HFFc6 (cell line): Measurements from ENCODE around the gene COPE. TPM values are rescaled to one million over a fixed set of nuclear protein-coding genes. Genes with fewer than 3 reads are reported as not detected.
"Not testable (repeated sequence)": the region's sequence is repeated elsewhere in the genome, so short reads cannot be mapped to it uniquely, and the experiment has no call there.

Source experiments
- DNase-seq: peaks from one replicate; pipeline ENCODE4 v3.0.0-alpha.2; 2018
- H3K27ac Mint-ChIP-seq: 2 replicates; pipeline ENCODE4 v1.8.0; 2020; ENCODE audit warnings: mild to moderate bottlenecking, mixed read lengths
- H3K27me3 Mint-ChIP-seq: 2 replicates; pipeline ENCODE4 v1.8.0; 2021; ENCODE audit warnings: mild to moderate bottlenecking, moderate library complexity, mixed read lengths; ENCODE audit not compliant: insufficient read depth
- H3K36me3 Mint-ChIP-seq: 2 replicates; pipeline ENCODE4 v1.8.0; 2021; ENCODE audit warnings: low read depth, mixed read lengths
- H3K4me1 Mint-ChIP-seq: 2 replicates; pipeline ENCODE4 v1.8.0; 2020; ENCODE audit warnings: low read depth, mixed read lengths
- H3K4me3 Mint-ChIP-seq: 2 replicates; pipeline ENCODE4 v1.8.0; 2020; ENCODE audit warnings: mild to moderate bottlenecking, moderate library complexity, mixed read lengths
- H3K9me3 Mint-ChIP-seq: 2 replicates; pipeline ENCODE4 v1.8.0; 2020; ENCODE audit warnings: mild to moderate bottlenecking, mixed read lengths
- total RNA-seq, 6 experiments: library from RNA; stranded (reverse); fragmentation: NEBNext Ultra II Directional; extraction: Animal tissue kit (Norgen Biotek cat#: 25700); gene quantifications; 2 replicates in 1 of 6; 3 replicates in 5 of 6; pipeline ENCODE4 v1.2.3, GENCODE V29; 2021
- TF ChIP-seq, protein P1 (sequence below): fragments of 200-600 bp; sonication (generic); IDR thresholded peaks from 2 replicates; pipeline ENCODE4 v1.5.0; 2021; ENCODE audit warnings: antibody characterized with exemption, mild to moderate bottlenecking

Gene COPE
- total RNA-seq, 6 experiments from 2014 or later: 268 to 315 (median 286) TPM

DNA sequence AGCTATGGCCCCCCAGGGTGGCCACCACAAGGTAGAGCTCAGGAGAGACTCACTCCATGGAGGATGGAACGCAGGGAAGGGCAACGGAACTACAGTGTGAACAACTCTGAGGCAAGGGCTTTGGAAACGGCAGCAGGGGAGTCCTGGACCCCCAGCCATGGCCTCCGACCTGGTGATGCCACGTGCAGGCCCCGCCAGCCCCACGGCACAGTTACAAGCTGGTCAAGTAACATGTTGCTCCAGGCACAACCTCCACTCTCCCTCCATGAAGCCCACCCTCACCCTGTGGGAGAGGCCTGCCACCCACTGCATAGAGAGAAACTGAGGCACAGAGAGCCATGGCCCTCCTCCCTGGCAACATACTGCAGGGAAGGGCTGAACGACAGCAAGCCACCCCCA is 14.1 kb downstream of the COPE start:
- TF ChIP-seq, protein P1, sequence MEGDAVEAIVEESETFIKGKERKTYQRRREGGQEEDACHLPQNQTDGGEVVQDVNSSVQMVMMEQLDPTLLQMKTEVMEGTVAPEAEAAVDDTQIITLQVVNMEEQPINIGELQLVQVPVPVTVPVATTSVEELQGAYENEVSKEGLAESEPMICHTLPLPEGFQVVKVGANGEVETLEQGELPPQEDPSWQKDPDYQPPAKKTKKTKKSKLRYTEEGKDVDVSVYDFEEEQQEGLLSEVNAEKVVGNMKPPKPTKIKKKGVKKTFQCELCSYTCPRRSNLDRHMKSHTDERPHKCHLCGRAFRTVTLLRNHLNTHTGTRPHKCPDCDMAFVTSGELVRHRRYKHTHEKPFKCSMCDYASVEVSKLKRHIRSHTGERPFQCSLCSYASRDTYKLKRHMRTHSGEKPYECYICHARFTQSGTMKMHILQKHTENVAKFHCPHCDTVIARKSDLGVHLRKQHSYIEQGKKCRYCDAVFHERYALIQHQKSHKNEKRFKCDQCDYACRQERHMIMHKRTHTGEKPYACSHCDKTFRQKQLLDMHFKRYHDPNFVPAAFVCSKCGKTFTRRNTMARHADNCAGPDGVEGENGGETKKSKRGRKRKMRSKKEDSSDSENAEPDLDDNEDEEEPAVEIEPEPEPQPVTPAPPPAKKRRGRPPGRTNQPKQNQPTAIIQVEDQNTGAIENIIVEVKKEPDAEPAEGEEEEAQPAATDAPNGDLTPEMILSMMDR: no peak
- no peak for DNase-seq
- Mint-ChIP-seq H3K4me1 (no peaks in the 10 kb centered on the region), H3K27ac (no peak overlapping the region), H3K36me3 (no peaks in the 10 kb centered on the region; the same call in 1 of the 2 replicates), H3K9me3 (no peaks in the 10 kb centered on the region), H3K4me3 (no peak overlapping the region), H3K27me3 (no peaks in the 10 kb centered on the region; the same call in none of the 2 replicates)

DNA sequence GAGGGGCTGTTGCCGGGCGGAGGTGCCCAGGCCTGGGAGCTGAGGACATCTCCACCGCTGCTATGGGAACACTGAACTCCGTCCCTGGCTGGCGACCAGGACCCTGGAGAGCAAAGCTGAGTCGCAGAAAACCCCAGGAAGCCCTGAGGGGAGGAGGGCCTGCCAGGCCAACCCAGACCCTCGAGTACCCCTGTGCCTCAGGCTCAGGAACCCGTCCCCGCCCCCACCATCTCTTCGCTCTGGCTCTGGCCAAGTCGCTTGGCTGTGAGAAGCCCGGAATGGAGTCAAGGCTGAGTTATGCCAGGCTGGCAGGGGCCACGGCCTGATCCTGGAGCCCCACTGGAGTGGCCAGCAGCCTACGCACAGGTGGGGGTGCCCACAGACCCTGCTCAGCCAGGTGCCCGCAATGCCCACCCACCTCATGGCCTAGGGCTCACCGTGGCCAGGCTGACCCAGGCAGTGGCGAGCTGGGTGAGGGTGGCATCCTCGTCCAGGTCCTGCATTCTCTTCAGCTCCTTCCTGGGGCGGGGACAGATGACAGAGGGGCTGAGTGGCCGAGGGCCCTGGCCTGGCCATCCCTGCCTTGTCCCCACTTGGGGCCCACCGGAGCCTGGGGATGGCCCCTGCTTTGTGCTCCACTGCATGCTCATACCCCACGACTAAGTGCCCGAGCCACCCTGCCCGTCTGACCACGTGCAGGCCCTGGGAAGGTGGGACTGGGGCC is 14.7 kb downstream of the COPE start:
- DNase-seq: no peak
- no peaks in the 10 kb centered on the region for H3K4me1 Mint-ChIP-seq
- peaks cover under 1% of the 10 kb centered on the region for H3K27me3 Mint-ChIP-seq
- no peaks in the 10 kb centered on the region for H3K9me3 Mint-ChIP-seq
- TF ChIP-seq, protein P1: no peak
- no peak overlapping the region for H3K4me3 Mint-ChIP-seq
- no peaks in the 10 kb centered on the region; the same call in 1 of the 2 replicates for H3K36me3 Mint-ChIP-seq
- no peak overlapping the region for H3K27ac Mint-ChIP-seq

DNA sequence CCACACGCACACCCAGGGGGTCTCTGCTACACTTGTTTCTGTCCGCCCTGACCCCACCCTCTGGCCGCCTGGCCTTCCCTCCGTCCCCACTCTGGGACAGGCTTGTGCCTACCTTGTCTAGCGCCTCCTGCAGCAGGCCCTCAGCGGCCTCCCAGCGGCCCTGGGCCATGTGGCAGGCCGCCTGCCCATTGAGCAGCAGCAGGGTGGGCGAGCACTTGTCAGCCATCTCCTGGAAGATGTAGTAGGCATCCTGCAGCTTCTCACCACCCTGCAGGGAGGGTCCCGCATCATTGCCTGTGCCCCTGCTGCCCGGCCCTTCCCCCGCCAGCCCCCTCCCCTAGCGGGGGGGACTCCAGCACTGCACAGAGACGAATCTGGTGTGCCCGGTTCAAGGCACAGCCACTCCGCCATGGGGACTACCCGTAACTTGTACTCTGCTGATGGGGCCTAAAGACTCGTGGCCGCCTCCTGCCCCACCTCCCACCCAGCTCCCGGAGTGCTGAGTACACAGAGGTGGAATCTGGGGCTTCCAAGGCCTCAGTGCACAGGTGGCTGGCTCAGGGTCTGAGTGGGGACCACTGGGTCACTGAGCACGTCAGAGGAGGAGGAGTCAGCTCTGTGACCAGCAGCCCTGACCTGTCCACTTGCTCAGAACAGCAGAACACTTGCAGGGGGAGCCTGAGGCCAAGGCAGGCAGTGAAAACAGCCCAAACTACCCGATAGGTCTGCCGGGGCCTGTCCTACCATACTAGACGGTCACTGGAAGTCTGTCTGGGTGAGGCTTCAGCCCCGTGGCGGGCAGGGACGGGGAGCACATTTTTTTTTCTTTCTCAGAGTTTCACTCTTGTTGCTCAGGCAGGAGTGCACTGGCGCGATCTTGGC is 15.8 kb downstream of the COPE start:
- Mint-ChIP-seq H3K4me3 (no peak overlapping the region), H3K4me1 (no peaks in the 10 kb centered on the region), H3K36me3 (no peaks in the 10 kb centered on the region; the same call in 1 of the 2 replicates), H3K27ac (no peak overlapping the region), H3K9me3 (no peaks in the 10 kb centered on the region), H3K27me3 (peaks cover 1% of the 10 kb centered on the region)
- no peak for DNase-seq
- TF ChIP-seq, protein P1: no peak

DNA sequence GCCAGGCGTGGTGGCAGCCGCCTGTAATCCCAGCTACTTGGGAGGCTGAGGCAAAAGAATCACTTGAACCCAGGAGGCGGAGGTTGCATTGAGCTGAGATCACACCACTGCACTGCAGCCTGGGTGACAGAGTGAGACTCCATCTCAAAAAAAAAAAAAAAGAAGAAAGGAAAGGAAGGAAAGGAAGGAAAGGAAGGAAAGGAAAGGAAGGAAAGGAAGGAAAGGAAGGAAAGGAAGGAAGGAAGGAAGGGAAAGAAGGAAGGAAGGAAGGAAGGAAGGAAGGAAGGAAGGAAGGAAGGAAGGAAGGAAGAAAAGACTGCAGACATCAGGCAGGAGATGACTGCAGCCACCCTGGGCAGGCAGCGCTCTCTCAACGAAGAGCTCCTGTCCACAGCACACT is 16.7 kb downstream of the COPE start:
- H3K9me3 Mint-ChIP-seq, H3K27me3 Mint-ChIP-seq, H3K4me3 Mint-ChIP-seq, DNase-seq, H3K4me1 Mint-ChIP-seq, H3K36me3 Mint-ChIP-seq, H3K27ac Mint-ChIP-seq: not testable (repeated sequence)

DNA sequence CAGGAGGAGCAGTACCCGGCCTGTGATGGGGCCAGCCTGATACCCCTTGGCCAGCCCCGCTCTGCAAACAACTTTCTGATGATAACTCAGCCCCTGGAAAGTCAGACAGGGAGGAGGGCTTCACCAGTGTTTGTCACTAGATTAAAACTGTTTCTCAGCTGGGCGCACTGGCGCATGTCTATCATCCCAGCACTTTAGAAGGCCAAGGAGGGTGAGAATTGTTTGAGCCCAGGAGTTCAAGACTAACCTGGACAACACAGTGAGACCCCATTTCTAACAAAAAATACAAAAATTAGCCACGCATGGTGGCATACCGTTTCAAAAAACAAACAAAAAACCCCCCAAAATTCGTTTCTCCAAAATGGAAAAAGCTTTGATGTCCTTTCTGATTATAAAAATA is 17.7 kb downstream of the COPE start:
- no peak overlapping the region for H3K27ac Mint-ChIP-seq
- H3K4me1 Mint-ChIP-seq: no peaks in the 10 kb centered on the region
- no peak overlapping the region for H3K4me3 Mint-ChIP-seq
- H3K9me3 Mint-ChIP-seq: no peaks in the 10 kb centered on the region
- no peaks in the 10 kb centered on the region; the same call in 1 of the 2 replicates for H3K36me3 Mint-ChIP-seq
- no peak for DNase-seq
- H3K27me3 Mint-ChIP-seq: peaks cover 10% of the 10 kb centered on the region
- TF ChIP-seq, protein P1: no peak
